HCEC 1CT (cell line): ENCODE results near the gene GIMAP5.
"Not testable (repeated sequence)": the region's sequence is repeated elsewhere in the genome, so short reads cannot be mapped to it uniquely, and the experiment has no call there.

Experiments
- DNase-seq: peaks from one replicate; pipeline ENCODE4 v3.0.0-alpha.2; 2017

The GIMAP5 gene

DNA sequence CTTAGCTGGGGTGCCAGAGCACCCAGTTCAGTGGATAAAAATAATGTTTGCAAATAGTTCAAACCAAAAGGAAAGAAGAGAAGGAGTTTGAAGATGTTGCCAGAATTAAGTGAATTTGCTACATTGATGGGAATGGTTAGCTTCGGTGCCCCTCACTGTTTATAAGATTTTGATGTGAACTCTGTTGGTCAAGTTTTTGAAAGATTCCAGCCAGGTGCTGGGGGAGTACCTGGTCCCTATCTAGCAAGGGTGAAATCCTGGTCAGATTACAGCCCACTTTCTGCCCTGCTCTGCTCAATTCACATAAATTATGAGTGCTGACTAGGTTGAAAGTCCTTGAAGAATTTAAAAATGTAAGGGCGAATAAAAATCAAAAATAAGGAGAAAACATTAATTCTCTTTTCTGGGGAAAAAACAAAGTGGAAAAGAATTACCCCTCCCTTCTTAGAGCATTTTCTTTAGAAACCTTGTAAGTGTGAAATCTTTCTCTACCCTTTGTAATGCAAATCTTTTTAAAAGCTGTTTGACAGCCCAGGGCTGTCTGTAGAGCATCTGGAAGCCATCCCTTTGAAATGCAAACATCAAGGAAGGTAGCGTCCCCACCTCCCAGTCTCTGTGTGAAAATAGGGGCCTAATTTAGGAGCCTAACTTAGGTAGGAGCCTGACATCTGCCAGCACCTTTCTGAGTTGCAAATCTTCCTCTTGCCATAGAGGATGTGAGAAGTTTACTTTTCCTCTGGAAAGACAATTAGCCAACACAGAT, 1.4 kb upstream of the GIMAP5 start:
- DNase-seq, result no peak

GRCh38 chr7:150736864-150737263, 354 bp upstream of the GIMAP5 start:
- no peak for DNase-seq

DNA sequence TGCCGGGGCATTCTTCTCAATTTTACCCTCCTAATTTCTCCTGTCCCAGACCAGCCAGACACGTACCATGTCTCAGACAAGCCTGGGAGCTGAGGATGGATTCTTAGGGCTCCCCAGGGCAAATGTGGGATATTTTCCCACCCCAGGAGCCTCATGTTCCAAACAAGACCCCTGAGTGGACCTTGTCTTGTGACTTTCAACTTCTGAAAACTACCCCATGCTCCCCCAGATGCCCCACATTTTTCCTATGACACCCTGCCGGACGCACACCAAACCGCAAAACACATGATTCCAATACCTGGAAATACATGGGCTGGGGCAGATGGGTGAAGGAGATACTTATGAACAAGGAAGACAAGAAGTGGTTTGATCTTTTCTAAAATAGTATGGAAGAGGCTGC, 874 bp downstream of the GIMAP5 start:
- no peak for DNase-seq

DNA sequence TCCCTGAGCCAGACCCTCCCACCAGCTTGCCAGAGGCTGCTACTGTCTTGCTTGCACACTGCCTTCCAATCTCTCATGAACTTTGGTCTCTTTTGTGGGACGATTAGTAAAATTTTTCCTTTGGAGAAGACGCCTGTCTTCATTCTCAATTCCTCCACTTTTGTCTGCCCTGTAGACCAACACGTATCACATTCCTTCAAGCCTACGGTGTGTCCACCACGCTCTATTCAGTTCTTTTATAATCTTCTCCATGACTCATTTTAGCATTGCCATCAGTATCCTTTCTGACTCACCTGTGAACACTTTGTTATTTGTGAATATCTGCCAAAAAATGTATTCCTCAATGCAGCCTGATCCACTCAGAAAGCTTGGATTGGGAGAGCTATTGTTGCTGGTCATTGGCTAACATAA, 1.4 kb downstream of the GIMAP5 start:
- no peak for DNase-seq

- no peak for DNase-seq
Measured at GRCh38 chr7:150739033-150739432, 1.8 kb downstream of the GIMAP5 start.

DNA sequence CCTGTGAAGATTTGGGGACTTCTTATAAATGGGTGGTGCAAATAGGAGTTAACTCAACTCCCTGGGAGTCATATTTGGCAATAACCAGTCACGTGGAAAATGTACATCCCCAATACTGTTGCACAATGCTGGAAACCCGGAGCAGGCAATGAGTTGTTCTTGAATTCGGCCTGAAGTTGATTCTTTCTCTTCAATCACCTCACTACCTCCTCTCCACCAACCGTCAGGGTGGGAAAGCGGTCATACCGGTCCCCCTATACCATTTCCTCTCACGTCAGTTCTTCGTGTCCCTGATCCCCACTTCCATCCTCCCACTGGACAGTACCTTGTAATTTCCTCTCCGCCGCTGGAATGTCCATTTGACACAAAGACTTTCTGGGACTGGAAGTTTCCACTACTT, 2.8 kb downstream of the GIMAP5 start:
- DNase-seq, result no peak

DNA sequence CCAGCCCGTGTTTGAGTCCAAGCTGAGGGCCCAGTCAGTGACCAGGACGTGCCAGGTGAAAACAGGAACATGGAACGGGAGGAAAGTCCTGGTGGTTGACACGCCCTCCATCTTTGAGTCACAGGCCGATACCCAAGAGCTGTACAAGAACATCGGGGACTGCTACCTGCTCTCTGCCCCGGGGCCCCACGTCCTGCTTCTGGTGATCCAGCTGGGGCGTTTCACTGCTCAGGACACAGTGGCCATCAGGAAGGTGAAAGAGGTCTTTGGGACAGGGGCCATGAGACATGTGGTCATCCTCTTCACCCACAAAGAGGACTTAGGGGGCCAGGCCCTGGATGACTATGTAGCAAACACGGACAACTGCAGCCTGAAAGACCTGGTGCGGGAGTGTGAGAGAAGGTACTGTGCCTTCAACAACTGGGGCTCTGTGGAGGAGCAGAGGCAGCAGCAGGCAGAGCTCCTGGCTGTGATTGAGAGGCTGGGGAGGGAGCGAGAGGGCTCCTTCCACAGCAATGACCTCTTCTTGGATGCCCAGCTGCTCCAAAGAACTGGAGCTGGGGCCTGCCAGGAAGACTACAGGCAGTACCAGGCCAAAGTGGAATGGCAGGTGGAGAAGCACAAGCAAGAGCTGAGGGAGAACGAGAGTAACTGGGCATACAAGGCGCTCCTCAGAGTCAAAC, 5.2 kb downstream of the GIMAP5 start:
- no peak for DNase-seq

- no peak for DNase-seq
Measured at GRCh38 chr7:150744041-150744656, 6.9 kb downstream of the GIMAP5 start.

DNA sequence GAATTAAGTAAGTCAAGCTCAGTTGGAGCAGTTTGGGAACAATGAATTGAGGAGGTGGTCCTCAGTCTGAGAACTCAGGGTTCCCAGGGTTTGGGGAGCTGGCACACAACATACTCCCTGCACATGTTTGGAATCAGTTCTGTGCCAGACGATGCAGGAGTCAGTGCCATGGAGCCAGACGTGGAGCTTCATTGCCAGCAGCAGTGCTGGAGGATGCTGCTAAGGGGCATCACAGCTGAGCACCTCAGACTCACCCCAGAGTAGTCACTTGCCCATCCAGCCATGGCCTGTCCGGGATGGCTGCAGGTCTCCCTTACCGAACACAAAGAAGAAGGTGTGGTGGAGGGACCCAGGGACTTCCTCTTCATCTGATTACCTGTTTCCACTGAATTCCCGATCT, 7.9 kb downstream of the GIMAP5 start:
- no peak for DNase-seq

GRCh38 chr7:150745876-150746275, 8.7 kb downstream of the GIMAP5 start:
- DNase-seq, result no peak

DNA sequence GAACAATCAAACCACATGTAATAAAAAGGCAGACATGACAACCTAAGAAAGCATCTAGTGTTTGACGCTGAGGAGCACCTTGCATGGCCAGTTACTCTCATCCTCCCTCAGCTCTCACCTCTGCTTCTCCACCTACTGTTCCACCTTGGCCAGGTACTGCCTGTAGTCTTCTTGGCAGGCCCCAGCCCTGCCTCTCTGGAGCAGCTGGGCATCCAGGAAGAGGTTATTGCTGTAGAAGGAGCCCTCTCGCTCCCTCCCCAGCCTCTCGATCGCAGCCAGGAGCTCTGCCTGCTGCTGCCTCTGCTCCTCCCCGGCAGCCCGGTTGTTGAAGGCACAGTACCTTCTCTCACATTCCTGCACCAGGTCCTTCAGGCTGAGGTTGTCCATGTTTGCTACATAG, 9.7 kb downstream of the GIMAP5 start:
- no peak for DNase-seq

DNA sequence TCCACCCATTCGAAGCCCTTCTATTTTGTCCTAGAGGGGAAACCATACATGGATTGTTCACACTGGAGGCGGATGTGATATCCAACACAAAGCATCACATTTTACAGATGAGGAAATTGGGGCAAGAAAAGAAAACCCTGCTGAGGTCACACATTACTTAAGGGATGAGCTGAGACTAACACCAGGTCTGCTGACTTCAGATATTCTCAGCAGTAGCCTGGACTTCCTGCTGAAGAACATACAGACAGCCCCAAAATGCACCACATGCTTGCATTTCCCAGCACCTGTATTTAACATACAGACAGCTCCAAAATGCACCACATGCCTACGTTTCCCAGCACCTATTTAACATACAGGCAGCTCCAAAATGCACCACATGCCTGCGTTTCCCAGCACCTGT, 11.2 kb downstream of the GIMAP5 start:
- no peak for DNase-seq

- no peak for DNase-seq
Measured at GRCh38 chr7:150751702-150752101, 14.5 kb downstream of the GIMAP5 start.

DNA sequence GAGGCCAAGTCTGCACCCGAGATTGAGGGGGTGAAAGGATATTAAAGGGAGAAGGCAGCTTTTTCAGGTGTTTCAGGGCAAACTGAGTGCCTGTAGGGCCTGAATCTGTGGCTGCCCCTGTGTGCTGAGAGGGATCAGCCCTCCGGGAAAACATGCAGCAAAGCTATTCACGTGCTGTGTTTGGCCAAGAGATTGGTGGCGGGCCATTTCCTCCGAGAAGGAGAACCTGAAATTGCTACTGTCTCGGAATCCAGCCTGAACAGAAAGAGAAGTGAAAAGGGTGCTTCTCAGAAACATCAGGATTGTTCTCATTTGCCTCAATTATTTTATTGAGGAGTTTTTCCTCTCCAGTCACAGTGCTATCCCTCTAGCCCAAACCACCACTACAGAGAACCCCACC, 16.0 kb downstream of the GIMAP5 start:
- DNase-seq, result no peak

GRCh38 chr7:150753826-150754603, 16.8 kb downstream of the GIMAP5 start:
- DNase-seq, result no peak

DNA sequence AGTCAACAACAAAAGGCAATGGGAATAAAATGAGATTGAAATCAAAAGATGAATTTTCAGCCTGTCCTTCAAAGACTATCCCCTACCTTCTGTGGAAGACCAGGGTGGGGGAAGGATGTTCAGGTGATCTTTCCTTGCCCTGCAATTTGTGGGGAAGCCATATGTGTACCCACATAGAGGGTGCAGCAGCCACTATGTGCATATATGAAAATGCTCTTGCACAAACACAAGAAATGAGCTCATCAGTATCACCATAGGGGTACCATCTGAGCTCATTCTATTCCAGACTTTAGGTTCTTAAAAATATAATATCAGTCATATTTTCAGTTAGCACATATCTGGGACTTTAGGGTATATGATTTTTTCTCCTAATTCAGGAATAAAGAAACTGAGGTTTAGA, 17.7 kb downstream of the GIMAP5 start:
- DNase-seq, result no peak

DNA sequence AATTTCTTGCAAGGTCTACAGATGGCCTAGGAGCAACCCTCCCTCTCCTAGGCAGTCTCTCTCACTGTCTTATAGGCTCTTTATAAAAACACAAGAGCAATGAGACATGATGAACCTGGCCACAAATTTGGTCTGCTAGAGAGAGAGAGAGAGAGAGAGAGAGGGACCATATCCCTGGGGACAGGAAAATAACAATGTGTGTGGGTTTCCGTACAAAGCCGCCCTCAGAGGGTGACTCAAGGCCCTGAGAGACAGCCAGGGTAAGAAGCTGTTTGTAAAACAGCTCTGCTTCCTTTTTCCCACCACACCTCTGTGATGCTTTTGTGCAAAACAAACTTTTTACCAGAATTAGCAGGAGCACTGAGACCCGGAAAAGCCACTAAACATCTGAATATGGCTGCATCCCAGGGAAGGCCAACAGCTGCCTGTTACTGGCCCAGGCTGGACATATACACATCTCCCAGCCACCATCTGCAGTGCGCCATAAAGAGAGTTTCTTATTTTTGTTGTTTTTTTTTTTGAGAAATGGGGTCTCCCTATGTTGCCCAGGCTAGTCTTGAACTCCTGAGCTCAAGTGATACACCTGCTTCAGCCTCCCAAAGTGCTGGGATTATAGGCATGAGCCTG, 18.4 kb downstream of the GIMAP5 start:
- DNase-seq, result no peak

DNA sequence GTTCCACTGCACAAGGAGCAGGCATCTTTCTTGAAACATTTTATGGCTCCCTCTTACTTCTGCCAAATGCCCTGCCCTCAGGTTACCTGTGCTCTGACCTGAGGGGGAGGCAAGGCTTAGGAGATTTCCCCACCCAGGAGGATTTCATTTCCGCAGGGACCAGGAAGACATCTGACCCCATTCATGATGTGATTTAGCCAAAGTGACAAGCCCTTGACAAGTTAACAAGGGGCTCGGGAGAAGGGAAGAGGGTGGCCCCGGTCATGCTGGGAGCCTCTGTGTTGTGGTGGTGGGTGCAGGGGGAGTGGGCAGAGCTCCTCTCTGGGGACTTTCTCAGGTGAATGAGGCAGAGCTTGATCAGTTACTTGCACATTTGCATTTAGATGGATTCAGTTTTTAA, 18.9 kb downstream of the GIMAP5 start:
- DNase-seq, result no peak

DNA sequence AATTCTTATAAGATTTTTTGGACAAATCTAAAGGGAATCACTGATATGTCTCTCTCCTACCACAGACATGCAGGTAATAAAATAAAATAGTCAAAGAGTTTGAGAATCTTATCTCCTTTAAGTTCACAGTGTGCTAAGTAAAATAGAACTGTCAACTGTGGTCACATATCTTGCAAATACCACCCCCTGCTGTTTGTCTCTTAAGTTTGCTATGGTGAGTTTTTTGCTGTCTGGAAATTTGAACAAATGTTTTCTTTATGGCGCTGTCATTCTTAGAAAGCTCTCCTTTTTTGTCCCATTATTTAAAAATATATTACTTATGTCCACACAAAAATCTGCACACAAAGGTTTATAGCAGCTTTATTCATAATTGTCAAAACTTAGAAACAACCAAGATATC, 19.6 kb downstream of the GIMAP5 start:
- no peak for DNase-seq

DNA sequence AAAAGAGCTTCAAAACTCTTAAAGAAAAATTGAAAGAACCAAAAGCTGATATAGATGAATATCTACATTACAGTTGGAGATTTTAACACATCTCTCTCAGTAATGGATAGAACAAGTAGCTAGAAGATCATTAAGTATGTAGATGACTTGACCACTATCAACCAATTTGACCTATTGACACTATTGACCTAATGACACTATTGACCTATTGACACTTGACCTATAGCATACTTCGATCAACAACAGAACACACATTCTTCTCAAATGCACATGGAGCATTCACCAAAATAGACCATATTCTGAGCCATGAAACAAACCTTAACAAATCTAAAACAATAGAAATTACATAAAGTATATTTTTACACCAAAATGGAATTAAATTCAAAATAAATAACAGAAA, 22.3 kb downstream of the GIMAP5 start:
- DNase-seq, result no peak

DNA sequence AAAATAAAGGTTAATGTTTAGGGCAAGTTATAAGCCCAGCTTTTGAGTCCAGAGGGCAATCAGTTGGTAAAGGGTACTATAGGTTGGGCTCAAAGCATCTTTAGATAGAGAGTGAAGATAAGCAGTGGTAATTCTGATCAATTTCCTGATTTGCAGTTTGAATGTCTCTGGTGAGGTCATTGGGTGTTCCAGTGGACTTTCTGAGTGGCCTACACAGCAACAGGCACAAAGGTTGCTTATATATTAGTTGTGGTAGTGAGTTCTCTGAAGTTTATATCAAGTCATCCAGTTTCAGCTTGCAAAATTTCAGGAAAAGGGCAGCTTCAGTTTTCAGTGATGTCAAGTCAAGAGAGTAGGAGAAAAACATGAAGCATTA, 29.1 kb downstream of the GIMAP5 start:
- DNase-seq, result no peak

DNA sequence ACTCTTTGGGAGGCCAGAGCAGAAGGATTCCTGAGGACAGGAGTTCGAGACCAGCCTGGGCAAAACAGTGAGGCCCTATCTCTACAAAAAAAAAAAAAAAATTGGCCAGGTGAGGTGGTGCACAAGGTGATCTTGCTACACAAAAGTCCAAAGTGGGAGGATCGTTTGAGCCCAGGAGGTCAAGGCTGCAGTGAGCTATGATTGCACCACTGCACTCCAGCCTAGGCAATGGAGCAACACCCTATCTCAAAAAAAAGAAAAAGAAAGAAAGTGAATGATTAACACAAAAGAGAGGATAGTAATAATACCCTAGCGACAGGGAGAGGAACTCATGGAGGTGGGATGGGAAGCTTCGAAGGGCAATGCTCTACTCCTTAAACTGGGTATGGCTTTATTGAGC, 32.5 kb downstream of the GIMAP5 start:
- DNase-seq, result no peak

DNA sequence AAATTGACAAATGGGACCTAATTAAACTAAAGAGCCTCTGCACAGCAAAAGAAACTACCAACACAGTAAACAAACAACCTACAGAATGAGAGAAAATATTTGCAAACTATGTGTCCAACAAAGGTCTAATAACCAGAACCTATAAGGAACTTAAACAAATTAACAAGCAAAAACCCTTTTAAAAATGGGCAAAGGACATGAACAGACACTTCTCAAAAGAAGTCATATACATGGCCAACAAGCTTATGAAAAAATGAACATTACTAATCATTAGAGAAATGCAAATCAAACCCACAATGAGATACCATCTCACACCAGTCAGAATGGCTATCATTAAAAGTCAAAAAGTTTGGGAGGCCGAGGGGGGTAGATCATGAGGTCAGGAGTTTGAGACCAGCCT, 36.9 kb downstream of the GIMAP5 start:
- DNase-seq, result not testable (repeated sequence)
